Right ventricle myocardium inferior (tissue), 1 donor: ENCODE measurements around the gene TMCC2. TPM values are rescaled to one million over a fixed set of nuclear protein-coding genes. Genes with fewer than 3 reads are reported as not detected.
"Not testable (repeated sequence)": the region's sequence is repeated elsewhere in the genome, so short reads cannot be mapped to it uniquely, and the experiment has no call there.

Experiments
- ATAC-seq: fragments of 200-7000 bp; cut with Tn5 transposase; one replicate; pipeline ENCODE4 v1.9.1; 2020; ENCODE audit warnings: mild to moderate bottlenecking, moderate library complexity
- DNase-seq: peaks from one replicate; pipeline ENCODE4 v3.0.0; 2021; ENCODE audit errors: missing footprints
- intact Hi-C: fragments of 100-400 bp; cut with DNase I; formaldehyde crosslinking; loops from one replicate; pipeline ENCODE4 v1.11.0; 2022
- total RNA-seq: library from RNA; stranded (reverse); fragmentation: NEBNext Ultra II Directional; extraction: Animal tissue kit (Norgen Biotek cat#: 25700); gene quantifications from one replicate; pipeline ENCODE4 v1.2.1, GENCODE V29; 2021
- donor health status: DM: no; HTN: yes; CAD: no; lungs with severe emphysema.

Gene TMCC2
- total RNA-seq, 1 donor from 2014 or later = 1.2 TPM

GRCh38 chr1:205270271-205270670 is 42.5 kb downstream of the TMCC2 start:
- DNase-seq = no peak
- intact Hi-C loops = no loop called here
- no peak for ATAC-seq

GRCh38 chr1:205270764-205271163 is 43.0 kb downstream of the TMCC2 start:
- ATAC-seq (no peak), DNase-seq (no peak)
- intact Hi-C loops = no loop called here

GRCh38 chr1:205271277-205271676 is 43.5 kb downstream of the TMCC2 start:
- DNase-seq (no peak), ATAC-seq (no peak)
- intact Hi-C loops = no loop called here

GRCh38 chr1:205271745-205272144 is 44.0 kb downstream of the TMCC2 start:
- DNase-seq (no peak), ATAC-seq (no peak)
- intact Hi-C loops = no loop called here

GRCh38 chr1:205272536-205272935 is 44.8 kb downstream of the TMCC2 start:
- intact Hi-C loops = no loop called here
- DNase-seq (no peak), ATAC-seq (no peak)

- peak; percentile 86 for DNase-seq
- intact Hi-C loops = loop anchor here (1.0 kb wide), 2 partner anchors 48 to 52 kb away; partner anchors contain the start of gene NUAK2
- ATAC-seq = peak; percentile 83
Observed at GRCh38 chr1:205273551-205273982, 45.8 kb downstream of the TMCC2 start.

GRCh38 chr1:205274041-205274691 is 46.4 kb downstream of the TMCC2 start:
- ATAC-seq (no peak), DNase-seq (no peak)
- intact Hi-C loops = no loop called here

- DNase-seq (no peak), ATAC-seq (no peak)
- intact Hi-C loops = no loop called here
Observed at GRCh38 chr1:205275133-205275532, 47.4 kb downstream of the TMCC2 start.

- no peak for DNase-seq
- intact Hi-C loops = no loop called here
- no peak for ATAC-seq
Observed at GRCh38 chr1:205275916-205276688, 48.4 kb downstream of the TMCC2 start.

GRCh38 chr1:205276689-205277065 is 48.9 kb downstream of the TMCC2 start:
- no peak for ATAC-seq
- no peak for DNase-seq
- intact Hi-C loops = no loop called here

- ATAC-seq (no peak), DNase-seq (no peak)
- intact Hi-C loops = no loop called here
Observed at GRCh38 chr1:205279986-205280385, 52.2 kb downstream of the TMCC2 start.

- DNase-seq, ATAC-seq, intact Hi-C loops: not testable (repeated sequence)
Observed at GRCh38 chr1:205280666-205281395, 53.1 kb downstream of the TMCC2 start.

- no peak for DNase-seq
- ATAC-seq = no peak
- intact Hi-C loops = no loop called here
Observed at GRCh38 chr1:205283270-205284147, 55.8 kb downstream of the TMCC2 start.

- ATAC-seq (peak; percentile 82), DNase-seq (peak; percentile 95)
- intact Hi-C loops = no loop called here
Observed at GRCh38 chr1:205284420-205285144, 56.8 kb downstream of the TMCC2 start.

- ATAC-seq = no peak
Observed at GRCh38 chr1:205285381-205286101, 57.8 kb downstream of the TMCC2 start.

GRCh38 chr1:205286335-205286950 is 58.7 kb downstream of the TMCC2 start:
- DNase-seq = no peak
- intact Hi-C loops = no loop called here

More at GRCh38 chr1:205285381-205286101, 57.8 kb downstream of the TMCC2 start:
- no peak for DNase-seq
- intact Hi-C loops = no loop called here

GRCh38 chr1:205287076-205287475 is 59.3 kb downstream of the TMCC2 start:
- intact Hi-C loops = no loop called here
- ATAC-seq (no peak), DNase-seq (no peak)

More at GRCh38 chr1:205286335-205286950, 58.7 kb downstream of the TMCC2 start:
- no peak for ATAC-seq
